Parathyroid adenoma (tissue), 2 donors: ENCODE measurements around the gene OR1N1.

ENCODE experiments used
- H2AFZ ChIP-seq: fragments of 300-600 bp; sonication (generic); one replicate; pipeline ENCODE4 v1.7.0; 2017; ENCODE audit warnings: antibody characterized with exemption, mild to moderate bottlenecking
- H3K27ac ChIP-seq: fragments of 300-600 bp; sonication (generic); one replicate; pipeline ENCODE4 v1.7.0; 2017
- H3K27me3 ChIP-seq: fragments of 300-600 bp; sonication (generic); one replicate; pipeline ENCODE4 v1.7.0; 2017; ENCODE audit warnings: low read length; ENCODE audit not compliant: control insufficient read depth, insufficient read depth
- H3K36me3 ChIP-seq: fragments of 300-600 bp; sonication (generic); one replicate; pipeline ENCODE4 v1.7.0; 2017; ENCODE audit warnings: low read length; ENCODE audit not compliant: control insufficient read depth, insufficient read depth
- H3K4me1 ChIP-seq: fragments of 300-600 bp; sonication (generic); one replicate; pipeline ENCODE4 v1.7.0; 2017; ENCODE audit warnings: control low read depth
- H3K4me2 ChIP-seq: fragments of 300-600 bp; sonication (generic); one replicate; pipeline ENCODE4 v1.7.0; 2017; ENCODE audit warnings: low read length
- H3K4me3 ChIP-seq: fragments of 300-600 bp; sonication (generic); one replicate; pipeline ENCODE4 v1.7.0; 2017; ENCODE audit warnings: low read depth, low read length
- H3K79me2 ChIP-seq: fragments of 300-600 bp; sonication (generic); one replicate; pipeline ENCODE4 v1.7.0; 2017; ENCODE audit warnings: control low read depth
- H3K9ac ChIP-seq: fragments of 300-600 bp; sonication (generic); one replicate; pipeline ENCODE4 v1.7.0; 2017; ENCODE audit warnings: mild to moderate bottlenecking
- H3K9me3 ChIP-seq: fragments of 300-600 bp; sonication (generic); one replicate; pipeline ENCODE4 v1.7.0; 2017; ENCODE audit warnings: low read length; ENCODE audit not compliant: control insufficient read depth
- TF ChIP-seq, protein P1 (sequence below): fragments of 300-600 bp; sonication (generic); IDR thresholded peaks from one replicate; pipeline ENCODE4 v1.7.0; 2017; ENCODE audit warnings: antibody characterized with exemption, mild to moderate bottlenecking
- donor health status: primary hyperparathyroidism.

The OR1N1 gene

DNA sequence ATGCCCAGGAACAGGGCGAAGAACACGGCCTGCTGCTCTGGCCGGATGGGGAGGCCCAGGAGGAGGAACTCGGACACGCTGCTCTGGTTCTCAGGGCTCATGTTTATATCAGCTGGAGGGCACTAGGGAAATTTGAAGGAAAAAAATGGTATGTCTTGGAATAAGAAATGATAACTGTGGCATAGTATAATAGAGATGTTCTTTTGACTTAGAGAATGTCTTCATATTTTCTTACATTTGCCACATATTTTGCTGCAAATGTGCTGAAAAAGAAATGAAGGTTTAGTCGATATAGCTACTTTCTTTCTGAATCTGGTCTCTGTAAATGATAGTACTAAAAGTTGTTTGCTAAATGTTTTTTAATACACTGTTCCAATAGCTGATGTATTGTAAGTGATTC lies 49.3 kb downstream of the OR1N1 start, which contains the start of gene OR1J1:
TSS of gene OR1J1 (minus strand) at position 101 of the 400 bp plus-strand sequence. CDS start at position 101, 0 bp downstream.
- H3K4me3 ChIP-seq: no peak within 1 kb of the TSS
- H2AFZ ChIP-seq: no peak within 1 kb of the TSS
- H3K9me3 ChIP-seq: no peaks in the 10 kb centered on the region
- H3K4me1 ChIP-seq: no peaks in the 10 kb centered on the region
- no peaks in the 10 kb centered on the region for H3K27me3 ChIP-seq
- TF ChIP-seq, protein P1, sequence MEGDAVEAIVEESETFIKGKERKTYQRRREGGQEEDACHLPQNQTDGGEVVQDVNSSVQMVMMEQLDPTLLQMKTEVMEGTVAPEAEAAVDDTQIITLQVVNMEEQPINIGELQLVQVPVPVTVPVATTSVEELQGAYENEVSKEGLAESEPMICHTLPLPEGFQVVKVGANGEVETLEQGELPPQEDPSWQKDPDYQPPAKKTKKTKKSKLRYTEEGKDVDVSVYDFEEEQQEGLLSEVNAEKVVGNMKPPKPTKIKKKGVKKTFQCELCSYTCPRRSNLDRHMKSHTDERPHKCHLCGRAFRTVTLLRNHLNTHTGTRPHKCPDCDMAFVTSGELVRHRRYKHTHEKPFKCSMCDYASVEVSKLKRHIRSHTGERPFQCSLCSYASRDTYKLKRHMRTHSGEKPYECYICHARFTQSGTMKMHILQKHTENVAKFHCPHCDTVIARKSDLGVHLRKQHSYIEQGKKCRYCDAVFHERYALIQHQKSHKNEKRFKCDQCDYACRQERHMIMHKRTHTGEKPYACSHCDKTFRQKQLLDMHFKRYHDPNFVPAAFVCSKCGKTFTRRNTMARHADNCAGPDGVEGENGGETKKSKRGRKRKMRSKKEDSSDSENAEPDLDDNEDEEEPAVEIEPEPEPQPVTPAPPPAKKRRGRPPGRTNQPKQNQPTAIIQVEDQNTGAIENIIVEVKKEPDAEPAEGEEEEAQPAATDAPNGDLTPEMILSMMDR: no peak
- H3K4me2 ChIP-seq: no peak within 1 kb of the TSS
- no peak within 1 kb of the TSS for H3K27ac ChIP-seq
- no peak within 1 kb of the TSS for H3K9ac ChIP-seq
- H3K79me2 ChIP-seq: no peaks in the 10 kb centered on the region
- no peaks in the 10 kb centered on the region for H3K36me3 ChIP-seq

DNA sequence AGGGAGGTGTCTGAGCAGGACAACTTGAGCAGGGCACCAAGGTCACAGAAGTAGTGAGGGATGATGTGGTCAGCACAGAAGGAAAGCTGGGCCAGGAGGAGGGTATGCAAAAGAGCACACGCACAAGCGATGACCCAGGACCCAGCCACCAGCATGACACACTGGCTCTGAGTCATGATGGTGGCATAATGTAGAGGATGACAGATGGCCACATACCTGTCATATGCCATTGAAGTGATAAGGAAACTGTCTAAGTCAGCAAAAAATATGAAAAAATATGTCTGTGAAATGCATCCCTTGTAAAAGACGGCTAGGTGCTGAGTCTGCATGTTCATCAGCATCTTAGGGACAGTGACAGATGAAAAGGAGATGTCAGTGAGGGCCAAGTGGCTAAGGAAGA lies 49.7 kb downstream of the OR1N1 start:
- Histone ChIP-seq H3K4me3 (no peak overlapping the region), H3K9me3 (no peaks in the 10 kb centered on the region), H3K27ac (no peak overlapping the region), H3K36me3 (no peaks in the 10 kb centered on the region), H3K4me2 (no peak overlapping the region), H2AFZ (no peak overlapping the region), H3K4me1 (no peaks in the 10 kb centered on the region), H3K27me3 (no peaks in the 10 kb centered on the region), H3K79me2 (no peaks in the 10 kb centered on the region), H3K9ac (no peak overlapping the region)
- TF ChIP-seq, protein P1: no peak
